K562 (cell line): ENCODE results near the gene PPP1R10. TPM values are rescaled to one million over a fixed set of nuclear protein-coding genes. Genes with fewer than 3 reads are reported as not detected.

Source experiments
- BRD4 ChIP-seq: fragments of 200-600 bp; sonication (generic); IDR thresholded peaks from 2 replicates; pipeline ENCODE4 v1.6.1; 2017; ENCODE audit warnings: inconsistent platforms
- CGGBP1 ChIP-seq: fragments of 250-450 bp; sonication (Bioruptor Pico); IDR thresholded peaks from 2 replicates; pipeline ENCODE4 v1.9.0; 2021; ENCODE audit warnings: mild to moderate bottlenecking
- E2F1 ChIP-seq: sonication (generic); formaldehyde crosslinking; IDR thresholded peaks from 2 replicates; pipeline ENCODE4 v1.8.1; 2023; ENCODE audit warnings: mild to moderate bottlenecking, missing genetic modification reagents, moderate library complexity
- E2F4 ChIP-seq: sonication (generic); formaldehyde crosslinking; IDR thresholded peaks from 2 replicates; pipeline ENCODE4 v1.8.0; 2022; ENCODE audit warnings: mild to moderate bottlenecking, low read depth, missing genetic modification reagents
- ELK3 ChIP-seq: fragments of 450-650 bp; formaldehyde crosslinking; IDR thresholded peaks from 2 replicates; pipeline ENCODE4 v1.4.0; 2020; ENCODE audit warnings: mild to moderate bottlenecking
- FUS ChIP-seq: fragments of 200-400 bp; formaldehyde crosslinking; optimal IDR thresholded peaks from 2 replicates; pipeline ENCODE3; 2017; ENCODE audit warnings: low read depth, low read length
- KLF13 ChIP-seq: fragments of 450-650 bp; IDR thresholded peaks from 2 replicates; pipeline ENCODE4 v1.6.1; 2016; ENCODE audit warnings: missing genetic modification characterization, low read depth, mild to moderate bottlenecking, missing compliant biosample characterization, moderate library complexity, borderline replicate concordance
- MTA2 ChIP-seq: fragments of 450-650 bp; IDR thresholded peaks from 2 replicates; pipeline ENCODE4 v1.6.1; 2016; ENCODE audit warnings: low read depth
- NFE2 ChIP-seq: IDR thresholded peaks from 2 replicates; pipeline ENCODE4 v1.6.1; 2014; ENCODE audit warnings: antibody characterized with exemption, low read depth
- PHF8 ChIP-seq: fragments of 200-600 bp; sonication (generic); IDR thresholded peaks from 2 replicates; pipeline ENCODE4 v1.6.1; 2012; ENCODE audit warnings: mixed run types, mild to moderate bottlenecking, inconsistent platforms, low read length, moderate library complexity, borderline replicate concordance
- PTBP1 ChIP-seq: fragments of 200-400 bp; formaldehyde crosslinking; IDR thresholded peaks from 2 replicates; pipeline ENCODE4 v1.6.1; 2017; ENCODE audit warnings: low read depth, low read length
- RBM14 ChIP-seq: fragments of 200-400 bp; formaldehyde crosslinking; IDR thresholded peaks from 2 replicates; pipeline ENCODE4 v1.6.1; 2018; ENCODE audit warnings: low read depth, mild to moderate bottlenecking, low read length, moderate library complexity, borderline replicate concordance; ENCODE audit not compliant: insufficient read depth
- ZFP91 ChIP-seq: sonication (generic); formaldehyde crosslinking; IDR thresholded peaks from 2 replicates; pipeline ENCODE4 v1.8.0; 2022; ENCODE audit warnings: mild to moderate bottlenecking, missing genetic modification reagents
- ZNF764 ChIP-seq: fragments of 250-450 bp; sonication (Bioruptor Pico); IDR thresholded peaks from 2 replicates; pipeline ENCODE4 v1.4.0; 2020; ENCODE audit warnings: low read depth, mild to moderate bottlenecking, moderate library complexity
- polyA plus RNA-seq, 8 experiments: library from polyadenylated mRNA; depleted of rRNA in 4 of 8; stranded (reverse) in 5 of 8; unstranded in 3 of 8; fragments of >200 nt; fragmentation: Nextera tagmentation in 2 of 8; fragmentation: Illumina TruSeq in 1 of 8; extraction: Ambion mirVana in 2 of 8; extraction: Trizol in 1 of 8; gene quantifications; 2 replicates each; pipeline versions ENCODE4 v1.2.1 to v1.2.3, GENCODE V29; 2011 to 2014; ENCODE audit warnings: inconsistent platforms in 1 of 8, missing spikeins in 1 of 8
- total RNA-seq, 7 experiments: library from RNA; depleted of rRNA in 6 of 7; stranded (reverse); fragments of >200 nt in 6 of 7; fragmentation: Illumina TruSeq in 2 of 7; extraction: Trizol in 2 of 7; gene quantifications; 2 replicates each; pipeline versions ENCODE4 v1.2.1 to v1.2.3, GENCODE V29; 2011 to 2021; ENCODE audit warnings: low replicate concordance in 1 of 7
- TF ChIP-seq, protein P1 (sequence below), 2 experiments: fragments of 450-650 bp in 1 of 2; IDR thresholded peaks; 2 replicates each; pipeline ENCODE4 v1.6.1; 2011 to 2017; ENCODE audit warnings: low read depth in 2 of 2, antibody characterized with exemption in 1 of 2, borderline replicate concordance in 1 of 2, low read length in 1 of 2, mild to moderate bottlenecking in 1 of 2, mixed read lengths in 1 of 2; ENCODE audit not compliant: control insufficient read depth in 1 of 2

PPP1R10 gene
- total and polyA plus RNA-seq, 9 of the 15 experiments (the other 6 are each of a cell fraction or from before 2014, with no cell fraction given) = 14.1 to 65.5 (median 32.6) TPM

DNA sequence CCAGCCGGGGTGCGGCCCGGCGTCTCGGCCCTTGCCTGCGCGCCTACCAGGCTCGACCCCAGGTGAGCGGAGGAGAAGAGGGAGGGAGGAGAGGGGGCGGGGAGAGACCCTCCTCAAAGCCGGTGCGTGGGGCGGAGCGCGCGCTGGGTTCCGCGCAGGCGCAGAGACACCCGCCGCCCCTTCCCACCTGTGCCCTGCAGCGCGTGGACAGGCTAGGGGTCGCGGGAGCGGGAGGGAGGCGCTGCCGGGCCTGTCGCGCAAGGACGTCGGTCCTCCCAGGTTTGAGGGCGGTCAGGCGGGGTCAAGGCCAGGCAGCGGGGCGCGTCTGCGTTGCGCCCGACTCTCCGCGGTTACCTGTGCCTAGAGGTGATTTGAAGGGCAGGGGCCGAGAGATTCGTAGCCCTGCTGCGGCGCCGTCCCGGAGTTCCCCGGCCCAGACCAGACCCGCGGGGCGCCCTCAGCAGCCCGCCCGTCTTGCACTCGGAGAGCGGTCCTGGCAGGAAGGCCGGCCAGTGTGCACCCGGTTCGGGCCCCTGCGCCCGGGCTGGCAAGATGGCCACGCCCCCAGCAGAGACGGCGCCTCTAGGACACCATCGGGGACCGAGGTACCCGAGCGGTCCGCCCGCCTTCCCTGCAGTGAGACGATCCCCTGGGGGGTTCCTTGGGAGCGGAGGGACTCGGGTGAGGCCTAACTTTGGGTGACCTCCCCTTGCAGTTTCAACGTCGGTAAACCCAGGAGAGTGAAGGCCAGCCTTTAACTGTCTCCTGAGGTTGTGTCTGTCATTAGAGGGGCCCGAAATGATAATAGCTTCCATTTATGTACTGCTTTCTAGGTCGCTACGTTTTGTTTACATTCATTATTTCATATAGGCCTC lies 30.4 kb upstream of the PPP1R10 start (continued):
- TF ChIP-seq ELK3 (no peak), CGGBP1 (CRISPR knock-in tag) (no peak), ZNF764 (no peak), E2F4 (CRISPR knock-in tag) (no peak; the same call in 1 of the 2 replicates), PHF8 (peak; percentile 87), FUS (peak; percentile 94), E2F1 (CRISPR knock-in tag) (peak; percentile 28; the same call in 1 of the 2 replicates), KLF13 (peak; percentile 43; the same call in 1 of the 2 replicates), PTBP1 (0 out of 2 replicates have a peak, but pooled peaks have one; percentile 46), MTA2 (no peak), NFE2 (no peak), BRD4 (peak; percentile 82), ZFP91 (peak; percentile 77; the same call in 1 of the 2 replicates), RBM14 (0 out of 2 replicates have a peak, but pooled peaks have one; percentile 89)
- TF ChIP-seq, protein P1, sequence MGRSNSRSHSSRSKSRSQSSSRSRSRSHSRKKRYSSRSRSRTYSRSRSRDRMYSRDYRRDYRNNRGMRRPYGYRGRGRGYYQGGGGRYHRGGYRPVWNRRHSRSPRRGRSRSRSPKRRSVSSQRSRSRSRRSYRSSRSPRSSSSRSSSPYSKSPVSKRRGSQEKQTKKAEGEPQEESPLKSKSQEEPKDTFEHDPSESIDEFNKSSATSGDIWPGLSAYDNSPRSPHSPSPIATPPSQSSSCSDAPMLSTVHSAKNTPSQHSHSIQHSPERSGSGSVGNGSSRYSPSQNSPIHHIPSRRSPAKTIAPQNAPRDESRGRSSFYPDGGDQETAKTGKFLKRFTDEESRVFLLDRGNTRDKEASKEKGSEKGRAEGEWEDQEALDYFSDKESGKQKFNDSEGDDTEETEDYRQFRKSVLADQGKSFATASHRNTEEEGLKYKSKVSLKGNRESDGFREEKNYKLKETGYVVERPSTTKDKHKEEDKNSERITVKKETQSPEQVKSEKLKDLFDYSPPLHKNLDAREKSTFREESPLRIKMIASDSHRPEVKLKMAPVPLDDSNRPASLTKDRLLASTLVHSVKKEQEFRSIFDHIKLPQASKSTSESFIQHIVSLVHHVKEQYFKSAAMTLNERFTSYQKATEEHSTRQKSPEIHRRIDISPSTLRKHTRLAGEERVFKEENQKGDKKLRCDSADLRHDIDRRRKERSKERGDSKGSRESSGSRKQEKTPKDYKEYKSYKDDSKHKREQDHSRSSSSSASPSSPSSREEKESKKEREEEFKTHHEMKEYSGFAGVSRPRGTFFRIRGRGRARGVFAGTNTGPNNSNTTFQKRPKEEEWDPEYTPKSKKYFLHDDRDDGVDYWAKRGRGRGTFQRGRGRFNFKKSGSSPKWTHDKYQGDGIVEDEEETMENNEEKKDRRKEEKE (IDR thresholded peaks at IDR 0.05; ENCODE audit: borderline replicate concordance in 1 of 2, control insufficient read depth in 1 of 2, low read depth in 2 of 2, low read length in 1 of 2) = no peak
